ENCODE data around the gene FADS6.

FADS6 gene

DNA sequence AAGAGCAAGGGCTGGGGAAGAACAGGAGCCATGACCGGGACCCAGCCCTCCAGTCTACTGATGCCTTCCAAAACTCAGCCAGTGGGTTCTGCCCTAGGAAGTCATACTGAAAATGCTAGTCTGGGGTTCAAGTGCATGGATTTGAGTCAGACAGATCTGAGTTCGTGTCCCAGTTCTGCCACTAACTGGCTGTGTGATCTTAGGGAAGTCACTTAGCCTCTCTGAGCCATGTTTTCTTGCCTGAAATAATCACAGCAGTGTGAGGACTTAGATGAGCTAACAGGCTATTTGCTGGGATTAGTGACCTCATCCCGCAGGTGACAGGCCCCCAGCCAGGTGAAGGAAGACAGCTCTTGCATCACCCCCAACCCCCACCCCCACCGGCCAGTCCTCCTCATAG lies 38.1 kb downstream of the FADS6 start:
- TF ChIP-seq, protein P1, sequence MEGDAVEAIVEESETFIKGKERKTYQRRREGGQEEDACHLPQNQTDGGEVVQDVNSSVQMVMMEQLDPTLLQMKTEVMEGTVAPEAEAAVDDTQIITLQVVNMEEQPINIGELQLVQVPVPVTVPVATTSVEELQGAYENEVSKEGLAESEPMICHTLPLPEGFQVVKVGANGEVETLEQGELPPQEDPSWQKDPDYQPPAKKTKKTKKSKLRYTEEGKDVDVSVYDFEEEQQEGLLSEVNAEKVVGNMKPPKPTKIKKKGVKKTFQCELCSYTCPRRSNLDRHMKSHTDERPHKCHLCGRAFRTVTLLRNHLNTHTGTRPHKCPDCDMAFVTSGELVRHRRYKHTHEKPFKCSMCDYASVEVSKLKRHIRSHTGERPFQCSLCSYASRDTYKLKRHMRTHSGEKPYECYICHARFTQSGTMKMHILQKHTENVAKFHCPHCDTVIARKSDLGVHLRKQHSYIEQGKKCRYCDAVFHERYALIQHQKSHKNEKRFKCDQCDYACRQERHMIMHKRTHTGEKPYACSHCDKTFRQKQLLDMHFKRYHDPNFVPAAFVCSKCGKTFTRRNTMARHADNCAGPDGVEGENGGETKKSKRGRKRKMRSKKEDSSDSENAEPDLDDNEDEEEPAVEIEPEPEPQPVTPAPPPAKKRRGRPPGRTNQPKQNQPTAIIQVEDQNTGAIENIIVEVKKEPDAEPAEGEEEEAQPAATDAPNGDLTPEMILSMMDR (IDR thresholded peaks at IDR 0.05; ENCODE audit: control insufficient read depth, extremely low read depth, insufficient read depth): no peak
- DNase-seq (ENCODE audit: low read depth): no peak
- H3K4me3 ChIP-seq (ENCODE audit: low read depth, low read length): no peak overlapping the region

GRCh38 chr17:74854792-74855191 lies 38.6 kb downstream of the FADS6 start:
- no peak for DNase-seq (ENCODE audit: low read depth)

GRCh38 chr17:74853669-74854068 lies 39.8 kb downstream of the FADS6 start:
- H3K4me3 ChIP-seq (ENCODE audit: low read depth, low read length): no peak overlapping the region
- TF ChIP-seq, protein P1 (IDR thresholded peaks at IDR 0.05; ENCODE audit: control insufficient read depth, extremely low read depth, insufficient read depth): no peak
- no peak for DNase-seq (ENCODE audit: low read depth)

More at GRCh38 chr17:74854792-74855191, 38.6 kb downstream of the FADS6 start:
- H3K4me3 ChIP-seq (ENCODE audit: low read depth, low read length): no peak overlapping the region
- TF ChIP-seq, protein P1 (IDR thresholded peaks at IDR 0.05; ENCODE audit: control insufficient read depth, extremely low read depth, insufficient read depth): no peak

- TF ChIP-seq, protein P1 (IDR thresholded peaks at IDR 0.05; ENCODE audit: control insufficient read depth, extremely low read depth, insufficient read depth): no peak
- H3K4me3 ChIP-seq (ENCODE audit: low read depth, low read length): peak overlapping the region; percentile 43
- DNase-seq (ENCODE audit: low read depth): no peak
These were observed 40.4 kb downstream of the FADS6 start for GRCh38 chr17:74853048-74853397.

DNA sequence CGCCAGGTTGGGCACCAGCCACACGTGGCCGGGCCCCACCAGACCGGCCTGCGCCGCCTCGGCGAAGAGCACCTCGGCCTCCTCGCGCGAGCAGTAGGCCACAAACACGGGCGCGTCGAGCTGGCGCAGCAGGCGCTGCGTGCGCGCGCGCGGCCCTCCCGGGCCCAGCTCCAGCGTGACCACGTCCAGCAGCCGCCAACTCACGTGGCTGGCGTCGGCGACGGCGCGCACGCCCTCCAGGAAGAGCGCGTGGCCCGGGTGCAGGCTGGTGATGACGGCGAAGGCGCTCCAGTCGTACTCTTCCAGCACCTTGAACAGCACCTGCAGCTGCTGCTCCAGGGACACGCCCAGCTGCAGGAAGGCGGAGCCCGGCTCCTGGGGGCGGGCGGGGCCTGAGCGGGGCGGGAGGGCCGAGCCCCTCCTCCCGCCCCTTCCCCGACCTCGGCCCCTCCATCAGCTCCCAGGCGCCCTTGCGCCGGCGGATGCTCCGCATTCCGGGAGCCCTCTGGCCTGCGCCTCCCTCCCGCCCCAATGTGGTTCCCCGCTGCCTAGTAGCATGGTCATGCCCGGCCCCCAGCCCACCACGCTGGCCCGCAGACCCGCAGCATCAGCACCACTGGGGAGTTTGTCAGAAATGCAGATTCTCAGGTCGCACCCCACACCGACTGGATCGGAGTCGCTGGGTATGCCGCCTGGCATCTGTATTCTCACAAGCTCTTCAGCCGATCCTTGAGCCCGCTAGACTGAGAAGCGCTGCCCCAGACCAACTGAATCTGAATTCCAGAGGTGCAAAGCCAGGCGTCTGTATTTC lies 41.0 kb downstream of the FADS6 start:
- TF ChIP-seq, protein P1 (IDR thresholded peaks at IDR 0.05; ENCODE audit: control insufficient read depth, extremely low read depth, insufficient read depth): no peak
- DNase-seq (ENCODE audit: low read depth): peak; percentile 80
- peak overlapping the region; percentile 43 for H3K4me3 ChIP-seq (ENCODE audit: low read depth, low read length)

DNA sequence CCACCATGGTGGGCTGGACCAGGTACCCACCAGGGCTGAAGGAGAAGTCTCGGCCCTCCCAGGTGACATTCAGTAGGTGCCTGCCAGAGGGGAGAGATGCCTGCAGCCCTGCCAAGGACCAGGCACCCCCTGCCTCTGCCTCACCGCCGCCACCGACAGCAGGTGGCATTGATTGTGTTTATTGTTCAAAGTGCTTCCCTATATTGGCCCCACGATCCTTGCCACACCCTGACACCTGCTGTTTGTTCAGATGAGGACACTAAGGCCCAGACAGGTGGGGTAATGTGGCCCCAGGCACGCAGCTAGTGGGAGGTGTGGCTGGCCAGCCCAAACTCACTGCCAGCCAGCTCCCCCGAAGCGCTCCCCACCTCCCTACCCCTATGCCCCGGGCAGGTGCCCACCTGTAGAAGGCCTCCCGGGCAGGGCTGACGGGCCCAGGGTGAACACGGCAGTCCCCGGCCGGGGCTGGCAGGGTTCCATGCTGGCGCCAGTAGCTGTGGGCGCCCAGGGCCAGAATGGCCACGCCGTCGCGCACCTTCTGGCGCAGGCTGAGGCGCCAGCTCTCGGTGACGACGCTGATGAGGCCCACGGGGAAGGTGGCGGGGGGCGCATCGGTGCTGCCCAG lies 41.7 kb downstream of the FADS6 start:
- peak overlapping the region; percentile 13; the same call in 1 of the 2 replicates for H3K4me3 ChIP-seq (ENCODE audit: low read depth, low read length)
- TF ChIP-seq, protein P1 (IDR thresholded peaks at IDR 0.05; ENCODE audit: control insufficient read depth, extremely low read depth, insufficient read depth): no peak

More for the DNA sequence above, 41.7 kb downstream of the FADS6 start:
- no peak for DNase-seq (ENCODE audit: low read depth)
